Measurements from ENCODE around the gene GPATCH8.

Gene GPATCH8

DNA sequence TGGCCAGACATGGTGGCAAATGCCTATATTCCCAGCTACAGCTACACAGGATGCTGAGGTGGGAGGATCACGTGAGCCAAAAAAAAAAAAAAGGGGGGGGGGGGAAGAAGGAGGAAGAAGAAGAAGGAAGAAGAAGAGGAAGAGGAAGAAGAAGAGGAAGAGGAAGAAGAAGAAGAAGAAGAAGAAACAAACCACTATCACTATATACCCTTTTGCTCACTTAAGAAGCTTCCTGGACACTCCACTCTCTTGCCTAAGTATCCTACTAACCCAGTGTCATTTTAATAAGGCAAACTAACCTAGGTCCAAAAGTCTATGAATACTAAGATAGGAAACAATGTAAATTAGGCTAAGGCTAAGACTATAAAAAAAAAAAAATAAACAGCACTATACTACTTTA is 54.8 kb downstream of the GPATCH8 start:
- no peak for DNase-seq

DNA sequence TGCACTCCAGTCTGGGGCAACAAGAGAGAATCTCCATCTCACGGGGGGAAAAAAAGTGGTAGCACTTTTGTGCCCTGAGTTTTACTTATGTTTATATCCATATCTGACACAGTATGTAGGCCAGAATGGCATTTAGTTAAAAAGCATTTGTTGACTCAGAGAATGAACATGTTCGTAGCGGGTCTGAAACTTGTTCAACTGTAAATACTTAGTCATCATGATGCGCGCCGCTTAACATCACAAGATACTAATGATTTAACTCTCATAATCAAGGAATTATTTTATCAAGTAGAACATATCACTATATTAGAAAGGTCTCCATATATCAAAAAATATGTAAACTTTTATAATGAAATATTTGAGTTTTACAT is 58.5 kb downstream of the GPATCH8 start:
- DNase-seq = no peak

DNA sequence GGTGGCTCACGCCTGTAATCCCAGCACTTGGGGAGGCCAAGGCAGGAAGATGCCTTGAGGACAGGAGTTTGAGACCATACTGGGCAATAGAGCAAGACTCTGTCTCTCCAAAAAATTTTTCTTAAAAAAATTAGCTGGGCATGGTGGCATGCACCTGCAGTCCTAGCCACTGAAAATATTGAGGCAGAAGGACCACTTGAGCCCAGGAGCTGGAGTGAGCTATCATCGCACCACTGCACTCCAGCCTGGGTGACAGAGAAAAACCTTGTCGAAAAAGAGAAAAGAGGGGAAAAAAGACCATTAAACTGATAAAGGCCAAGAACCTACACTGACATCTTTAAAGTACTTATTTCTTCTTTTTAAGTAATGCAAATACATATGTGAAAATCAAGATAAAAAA is 60.4 kb downstream of the GPATCH8 start:
- DNase-seq = no peak

DNA sequence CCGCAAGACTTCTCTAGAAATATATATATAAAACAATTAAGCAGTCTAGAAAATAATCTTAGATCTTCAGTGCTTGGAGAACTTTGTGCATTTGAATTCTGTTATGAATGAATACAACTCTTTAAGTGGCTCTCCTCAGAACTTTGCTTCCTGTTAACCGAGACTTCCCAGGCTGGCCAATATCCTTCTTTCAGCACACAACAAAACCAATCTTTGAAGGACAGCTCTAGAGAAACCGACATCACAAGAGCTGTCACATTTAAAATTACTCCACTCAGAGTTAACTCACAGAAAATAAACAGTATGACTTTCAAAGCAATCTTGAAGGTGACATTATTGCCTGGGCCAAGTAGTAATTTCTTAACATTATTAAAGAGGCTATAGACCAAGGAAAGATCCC is 64.0 kb downstream of the GPATCH8 start:
- no peak for DNase-seq

DNA sequence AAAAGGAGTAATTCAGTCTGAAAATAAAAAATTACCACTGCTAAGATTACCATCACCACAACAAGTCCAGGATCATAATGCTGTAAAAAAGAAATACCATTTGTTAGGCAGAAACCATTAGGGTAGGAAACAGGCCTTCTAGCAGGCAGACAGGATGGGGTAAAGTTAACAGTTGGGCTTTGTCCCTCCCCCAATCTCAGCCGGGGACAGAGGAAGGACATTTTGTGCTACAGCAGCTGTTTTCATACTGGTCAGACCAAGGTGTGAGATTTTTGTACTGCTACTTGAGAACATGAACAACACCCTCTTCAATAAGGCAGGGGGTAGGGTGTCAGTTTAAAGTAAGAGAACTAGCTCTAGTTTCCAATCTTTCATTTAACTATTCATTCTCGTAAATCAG is 64.6 kb downstream of the GPATCH8 start:
- DNase-seq = no peak

DNA sequence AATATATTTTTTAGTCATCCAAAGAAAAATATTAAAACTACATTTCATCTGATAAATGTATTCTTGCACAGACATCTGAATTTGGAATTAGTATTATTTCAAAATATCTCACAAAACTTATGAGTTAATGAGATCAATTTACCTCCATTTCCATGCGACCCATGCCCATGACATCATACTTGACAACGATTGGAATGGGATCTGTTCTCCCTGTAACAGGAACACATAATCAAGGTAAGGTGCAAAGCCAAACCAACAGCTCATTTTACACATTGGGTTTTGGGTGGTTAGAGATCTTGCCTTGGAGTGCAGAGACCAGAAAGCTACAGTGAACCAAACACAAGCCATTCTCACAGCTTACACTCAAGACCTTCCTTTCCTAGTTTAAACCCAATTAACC is 66.9 kb downstream of the GPATCH8 start:
- DNase-seq = no peak

DNA sequence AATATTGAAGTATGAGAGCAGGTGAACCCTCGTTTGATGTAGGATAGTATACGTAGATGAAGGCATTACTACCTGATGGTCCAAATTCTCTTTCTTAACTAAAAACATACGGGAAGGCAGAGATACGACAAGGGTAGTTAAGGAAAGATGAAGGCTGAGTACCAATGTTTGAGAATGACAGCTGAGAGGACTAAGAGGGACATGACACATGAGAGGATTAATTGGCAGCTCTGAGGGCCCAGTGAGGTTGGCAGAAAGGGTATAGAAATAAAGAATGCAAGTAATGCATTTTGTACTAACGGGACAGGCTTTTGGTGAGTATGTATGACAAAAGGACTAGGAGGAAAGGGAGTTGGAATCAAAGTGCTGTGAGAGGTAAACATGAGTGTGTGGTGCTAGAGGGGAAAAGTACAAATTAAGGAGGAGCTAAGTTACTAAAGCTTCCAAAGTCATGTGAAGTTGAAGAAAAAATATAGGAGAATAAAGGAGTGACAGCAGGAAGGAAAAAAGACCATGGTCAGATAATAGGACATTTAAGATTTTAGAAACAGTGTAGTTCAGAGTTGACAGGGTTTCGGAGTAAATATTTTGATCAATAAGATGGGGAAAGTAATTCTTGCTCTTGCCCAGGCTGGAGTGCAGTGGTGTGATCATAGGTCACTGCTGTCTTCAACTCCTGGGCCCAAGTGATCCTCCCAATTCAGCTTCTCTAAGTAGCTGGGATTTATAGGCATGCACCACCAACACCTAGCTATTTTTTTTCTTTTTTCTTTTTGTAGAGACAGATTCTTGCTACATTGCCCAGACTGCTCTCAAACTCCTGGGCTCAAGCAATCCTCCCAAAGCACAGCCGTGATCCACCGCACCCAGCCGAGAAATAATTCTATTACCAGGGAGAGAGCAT is 70.7 kb downstream of the GPATCH8 start:
- no peak for DNase-seq

DNA sequence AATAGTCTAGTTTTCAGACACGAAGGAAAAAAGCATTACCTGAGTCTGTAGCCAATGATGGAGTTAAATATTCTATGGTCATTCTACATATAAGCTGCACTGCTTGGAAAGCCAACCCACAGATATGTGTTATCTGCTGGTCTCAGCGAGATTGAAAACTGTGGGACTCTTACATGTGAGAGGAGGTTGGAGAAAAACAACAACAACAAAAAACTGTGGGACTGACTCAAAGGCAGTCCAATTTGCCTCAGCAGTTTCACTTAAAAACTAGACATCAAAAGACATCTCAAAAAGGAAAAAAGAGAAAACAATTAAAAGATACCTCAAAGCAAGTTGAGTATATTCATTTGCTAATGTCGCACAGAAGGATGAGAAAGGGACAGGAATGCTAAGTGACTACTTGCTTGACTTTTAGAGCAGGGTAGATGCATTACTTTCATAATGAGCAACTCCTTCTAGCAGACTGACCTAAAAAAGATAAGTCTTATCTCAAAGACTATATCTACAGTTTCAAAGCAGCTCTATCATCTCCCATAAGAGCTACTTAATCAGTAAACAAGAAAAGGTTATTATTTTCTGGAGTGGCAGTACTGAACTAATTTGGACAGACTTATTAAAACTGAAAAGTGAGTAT is 78.3 kb downstream of the GPATCH8 start:
- no peak for DNase-seq

DNA sequence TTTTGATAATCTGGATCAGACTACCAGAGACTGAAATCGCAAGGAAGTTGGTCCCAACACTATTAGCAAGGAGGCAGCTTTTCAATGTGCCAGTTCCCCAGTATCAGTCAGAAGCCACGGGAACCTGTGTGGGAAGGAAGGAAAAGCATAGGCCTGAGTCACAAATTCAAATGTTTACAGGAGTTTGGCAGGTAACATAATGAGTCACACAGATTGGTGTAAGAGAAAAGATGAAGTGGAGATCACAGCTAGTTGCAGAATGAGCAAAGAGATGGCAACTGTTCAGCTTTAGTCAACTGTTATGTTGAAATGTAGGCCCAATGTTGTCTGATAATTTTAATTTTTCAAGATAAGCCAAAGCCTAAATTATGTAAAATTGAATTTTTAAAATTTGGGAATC is 85.7 kb downstream of the GPATCH8 start:
- no peak for DNase-seq

DNA sequence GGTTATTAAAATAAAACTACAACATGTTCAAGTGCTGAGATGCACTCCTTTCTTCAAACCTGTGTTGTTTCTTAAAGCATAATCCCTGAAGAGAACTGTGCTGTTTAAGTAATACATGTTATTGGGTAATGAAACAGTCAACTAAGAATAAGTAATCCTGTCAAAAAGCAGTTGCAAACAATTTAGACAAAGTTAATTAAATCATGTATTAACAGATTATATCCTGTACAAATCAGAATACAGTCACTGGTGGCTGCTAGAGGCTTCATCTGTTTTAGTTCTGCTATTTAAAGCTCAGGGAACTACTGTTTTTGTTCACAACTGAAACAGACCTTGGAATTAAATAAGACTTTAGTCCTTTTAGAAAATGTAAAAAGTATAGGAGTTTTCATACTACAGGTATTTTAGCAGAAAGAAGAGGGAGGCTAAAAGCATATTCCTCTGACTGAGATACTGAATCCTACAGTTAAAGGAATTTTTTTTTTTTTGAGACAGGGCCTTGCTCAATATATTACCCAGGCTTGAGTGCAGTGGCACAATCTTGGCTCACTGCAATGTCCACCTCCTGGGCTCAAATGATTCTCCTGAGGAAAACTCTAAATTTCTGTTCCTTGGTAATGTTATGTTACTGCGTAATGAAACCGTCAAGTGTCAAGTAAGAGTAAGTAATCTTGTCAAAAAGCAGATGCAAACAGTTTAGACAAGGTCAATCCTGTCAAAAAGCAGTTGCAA is 86.5 kb downstream of the GPATCH8 start:
- DNase-seq = no peak

DNA sequence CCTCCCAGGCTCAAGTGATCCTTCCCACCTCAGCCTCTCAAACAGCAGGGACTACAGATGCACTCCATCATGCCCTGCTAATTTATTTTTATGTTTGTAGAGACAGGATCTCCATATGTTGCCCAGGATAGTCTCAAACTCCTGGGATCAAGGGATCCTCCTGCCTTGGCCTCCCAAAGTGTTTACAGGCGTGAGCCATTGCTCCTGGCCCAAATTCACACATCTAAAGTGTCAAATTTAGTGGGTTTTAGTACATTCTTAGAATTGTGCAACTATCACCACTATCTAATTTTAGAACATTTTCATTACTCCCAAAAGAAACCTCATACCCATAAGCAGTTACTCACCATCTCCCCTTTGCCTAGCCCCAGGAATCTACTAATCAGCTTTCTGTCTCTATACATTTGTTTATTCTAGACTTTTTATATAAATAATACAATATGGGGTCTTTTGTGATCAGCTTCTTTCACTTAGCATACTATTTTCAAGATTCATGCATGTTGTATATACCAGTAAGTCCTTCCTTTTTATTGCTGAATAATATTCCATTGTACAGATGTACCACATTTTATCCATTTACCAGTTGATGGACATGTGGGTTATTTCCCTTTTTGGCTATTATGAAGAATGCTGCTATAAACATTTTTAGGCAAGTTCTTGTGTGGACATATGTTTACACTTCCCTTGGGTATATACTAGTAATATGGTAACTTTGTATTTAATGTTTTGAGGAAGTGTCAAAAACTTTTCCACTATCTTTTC is 88.6 kb downstream of the GPATCH8 start:
- no peak for DNase-seq

DNA sequence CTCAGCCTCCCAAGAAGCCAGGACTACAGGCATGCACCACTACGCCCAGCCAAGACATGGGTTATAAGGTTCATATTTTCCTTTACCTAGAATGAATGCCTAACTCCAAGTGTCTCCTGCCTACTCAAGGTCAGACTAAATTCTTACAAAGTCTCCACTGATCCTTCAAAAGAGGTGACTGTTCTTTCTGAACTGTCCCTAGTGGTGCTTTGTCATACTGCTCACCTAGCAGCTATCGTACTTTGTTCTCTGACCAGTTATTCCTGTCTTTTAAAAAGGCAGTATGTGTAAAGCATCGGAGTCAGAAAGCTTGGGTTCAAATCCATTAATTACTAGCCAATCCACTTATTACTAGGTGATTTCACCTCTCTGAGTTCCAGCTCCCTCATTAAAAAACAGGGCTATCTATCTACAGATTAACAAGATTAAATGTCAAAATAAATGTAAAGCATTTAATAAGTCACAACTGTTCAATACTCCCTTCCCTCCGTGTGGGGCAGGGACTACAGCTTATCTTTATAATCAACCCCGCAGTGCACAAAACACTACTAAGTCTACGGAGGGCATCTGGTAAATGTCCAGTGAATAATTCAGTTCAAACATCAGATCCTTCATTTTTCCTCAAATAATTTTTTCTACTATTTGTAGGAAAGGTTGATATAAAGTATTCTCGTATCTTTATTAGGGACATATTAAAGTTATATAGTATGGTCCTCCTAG is 93.7 kb downstream of the GPATCH8 start:
- no peak for DNase-seq

DNA sequence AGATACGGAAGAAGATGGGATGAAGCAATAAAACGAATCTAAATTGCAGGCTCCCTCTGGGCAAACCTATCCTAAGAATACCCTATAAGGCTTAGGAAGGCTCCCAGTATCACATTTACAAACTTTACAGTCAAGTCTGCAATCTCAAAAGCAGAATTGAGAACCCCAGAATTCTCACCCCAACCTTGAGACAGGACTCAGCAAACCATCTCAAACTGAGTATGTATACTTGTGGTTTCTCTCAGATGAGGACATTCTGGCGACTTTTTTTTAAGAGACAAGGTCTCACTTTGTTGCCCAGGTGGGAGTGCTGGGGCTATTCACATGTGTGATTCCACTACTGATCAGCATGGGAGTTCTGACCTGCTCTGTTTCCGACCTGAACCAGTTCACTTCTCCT is 94.4 kb downstream of the GPATCH8 start:
- no peak for DNase-seq

DNA sequence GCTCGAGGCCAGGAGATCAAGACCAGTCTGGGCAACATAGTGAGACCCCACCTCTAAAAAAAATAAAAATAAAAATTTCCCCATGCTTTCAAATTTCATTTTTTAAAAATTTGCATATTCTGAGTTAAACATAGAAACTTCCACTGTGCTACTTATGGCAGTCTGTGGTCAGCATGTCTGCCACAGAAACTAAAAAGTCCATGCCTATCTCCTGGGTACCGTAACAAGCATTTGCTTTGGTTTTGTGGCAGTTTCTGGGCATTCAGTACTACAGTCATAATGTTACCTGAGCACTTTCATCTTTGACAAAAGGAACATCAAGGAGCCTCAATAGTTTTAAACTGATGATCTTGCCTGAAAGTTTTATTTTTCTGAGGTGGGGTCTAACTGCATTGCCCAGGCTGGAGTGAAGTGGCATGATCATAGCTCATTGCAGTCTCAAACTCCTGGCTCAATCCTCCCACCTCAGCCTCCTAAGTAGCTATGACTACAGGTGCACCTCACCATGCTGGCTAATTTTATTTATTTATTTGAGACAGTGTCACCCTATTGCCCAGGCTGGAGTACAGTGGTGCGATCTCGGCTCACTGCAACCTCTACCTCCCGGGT is 100.5 kb downstream of the GPATCH8 start:
- no peak for DNase-seq

DNA sequence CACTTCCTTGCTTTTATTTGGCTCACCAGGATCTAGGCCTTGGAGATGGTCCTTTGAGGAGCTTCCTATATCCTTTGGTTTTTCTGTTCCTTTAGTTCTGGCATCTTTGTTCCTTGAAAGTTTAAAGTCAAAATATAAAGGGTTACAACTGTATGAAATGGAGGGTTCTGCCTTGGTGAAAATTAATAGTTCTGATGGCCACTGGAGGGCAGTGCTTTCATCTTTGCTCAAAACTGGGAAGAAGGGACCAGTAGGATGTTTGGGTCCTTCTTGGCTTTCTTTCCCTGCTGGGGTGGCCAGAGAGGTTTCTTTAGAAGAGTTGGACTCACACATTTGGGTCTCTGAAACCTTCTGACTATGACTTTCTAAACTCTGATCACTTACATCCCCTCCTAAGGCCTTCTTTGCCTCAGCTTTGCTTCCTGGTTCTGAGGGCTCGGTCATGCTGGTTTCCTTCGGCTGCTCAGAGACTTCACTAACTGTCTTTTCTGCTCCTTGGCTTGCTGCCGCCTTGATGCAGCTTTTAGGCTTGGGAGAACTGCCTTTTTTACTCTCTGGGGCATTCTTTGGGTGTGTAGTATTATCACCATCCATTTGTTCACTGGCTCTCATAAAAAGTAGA is 102.9 kb downstream of the GPATCH8 start:
- DNase-seq = no peak

DNA sequence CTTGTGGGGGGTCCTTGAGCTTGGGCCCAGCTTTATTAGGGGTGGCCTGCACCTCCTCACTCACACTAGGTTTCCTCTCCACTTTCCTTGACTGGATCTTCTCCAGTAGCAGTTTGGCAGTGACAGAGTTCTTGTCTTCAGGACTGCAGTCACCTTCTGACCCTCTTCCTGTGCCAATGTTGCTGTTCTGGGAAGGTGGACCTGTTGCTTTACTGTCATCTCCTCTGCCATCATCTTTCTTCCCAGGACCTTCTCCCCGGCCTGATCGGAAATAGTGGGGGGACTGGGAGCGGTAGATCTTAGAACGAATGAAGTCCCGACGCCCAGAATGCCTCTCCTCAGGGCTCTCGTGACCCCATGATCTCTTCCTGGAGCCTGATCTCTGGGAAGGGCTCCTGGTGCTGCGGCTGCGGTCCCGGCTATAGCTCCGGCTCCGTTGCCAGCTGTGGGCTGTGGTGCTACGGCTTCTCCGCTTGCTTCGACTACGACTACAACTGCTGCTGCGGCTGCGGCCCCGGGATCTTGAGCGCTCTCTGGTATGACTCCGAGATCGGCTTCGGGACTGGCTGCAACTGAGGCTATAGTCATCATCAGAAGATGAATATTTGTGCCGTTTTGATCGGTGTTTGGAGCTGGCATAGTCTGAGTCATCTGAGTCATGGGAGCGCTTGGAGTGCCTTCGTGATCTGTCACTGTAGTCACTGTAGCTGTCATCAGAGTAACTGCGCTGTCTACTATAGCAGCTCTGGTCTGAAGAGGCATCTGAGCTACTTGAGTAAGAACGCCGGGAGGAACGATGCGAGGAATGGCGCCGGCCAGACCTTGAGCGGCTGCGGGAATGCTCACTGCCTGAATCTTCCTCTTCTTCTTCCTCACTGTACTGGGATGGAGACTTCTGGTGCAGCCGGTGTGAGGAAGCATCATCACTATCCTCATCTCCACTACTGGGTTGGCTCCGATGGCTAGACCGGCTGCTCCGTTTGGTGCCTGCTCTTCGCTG is 104.2 kb downstream of the GPATCH8 start:
- no peak for DNase-seq

DNA sequence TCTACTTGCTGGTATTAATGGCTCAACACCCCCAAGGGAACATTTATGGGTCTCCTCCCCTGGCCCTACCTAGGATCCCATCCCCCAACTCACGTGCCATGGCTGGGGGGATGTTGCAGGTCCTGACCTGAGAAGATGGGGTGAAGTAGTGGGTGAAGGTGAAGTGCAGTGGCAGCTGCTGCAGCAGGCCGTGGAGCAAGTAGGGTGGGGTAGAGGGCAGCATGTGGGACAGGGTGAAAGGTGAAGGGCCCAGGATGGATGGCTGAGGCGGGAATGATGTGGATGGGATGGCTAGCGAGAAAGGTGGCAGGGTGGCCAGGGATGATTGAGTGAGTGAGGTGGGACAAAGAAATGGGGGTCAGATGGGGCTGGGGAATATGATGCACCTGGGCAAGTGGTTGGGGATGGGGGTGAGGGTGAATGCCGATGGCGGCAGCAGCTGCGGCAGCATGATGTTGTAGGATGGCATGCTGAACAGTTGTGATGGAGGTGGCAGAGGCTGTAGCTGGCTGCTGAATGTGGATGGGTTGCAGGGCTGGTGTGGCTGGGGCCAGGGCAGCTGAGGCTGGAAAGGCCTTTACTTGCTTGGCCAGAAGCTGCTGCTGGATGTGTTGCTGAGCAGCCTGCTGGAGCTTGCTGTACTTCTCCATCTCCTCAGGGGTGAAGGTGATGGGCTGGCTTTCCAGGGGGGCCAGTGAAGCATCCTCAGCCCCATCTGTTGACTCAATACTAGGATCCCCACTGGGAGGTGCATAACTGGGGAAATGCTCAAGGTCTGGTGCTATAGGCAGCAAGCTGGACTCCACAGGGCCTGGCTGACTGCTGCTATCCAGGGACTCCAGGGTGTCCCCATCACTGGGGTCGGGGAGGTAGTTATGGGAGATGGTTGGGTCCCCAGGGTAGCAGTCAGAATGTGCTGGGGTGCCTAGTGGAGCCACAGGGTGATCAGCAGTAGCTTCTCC is 105.4 kb downstream of the GPATCH8 start:
- no peak for DNase-seq

DNA sequence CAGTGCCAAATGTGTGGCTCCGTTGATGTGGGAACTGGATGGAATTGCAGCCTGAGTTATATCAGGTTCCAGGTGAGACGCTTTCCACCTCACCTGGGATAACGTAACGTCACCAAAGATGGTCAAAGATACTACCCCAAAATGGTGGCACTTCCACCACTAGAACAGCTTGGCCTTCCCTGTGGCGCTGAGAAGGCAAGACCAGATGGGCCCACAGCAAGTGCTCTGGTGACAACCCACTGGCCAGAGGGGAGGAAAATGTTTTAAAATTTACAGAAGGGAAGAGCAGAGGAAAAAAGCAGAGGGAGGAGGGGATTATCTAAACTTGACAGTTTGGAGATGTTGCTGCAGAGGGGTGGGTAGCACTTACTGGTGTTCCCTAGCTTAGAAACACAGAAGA is 106.3 kb downstream of the GPATCH8 start:
- DNase-seq = no peak

DNA sequence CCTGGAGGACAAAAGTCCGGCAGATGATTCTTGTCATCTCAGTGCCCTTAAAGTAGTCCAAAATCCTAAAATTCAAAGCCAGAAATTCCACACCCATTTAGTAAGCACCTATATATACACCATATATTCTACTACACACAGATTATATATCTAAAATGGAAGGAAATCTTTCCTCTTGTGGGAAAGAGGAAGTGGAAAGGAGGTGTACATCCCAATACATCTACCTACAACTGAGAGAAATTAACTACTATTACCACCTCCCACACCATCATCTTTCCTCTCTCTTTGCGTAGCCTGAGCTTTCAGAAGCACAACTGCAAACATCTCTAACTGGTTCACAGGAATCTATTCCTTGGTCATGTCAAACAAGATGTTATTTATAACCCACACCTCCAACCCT is 108.4 kb downstream of the GPATCH8 start:
- DNase-seq = no peak
